AG09309 (cell line): Measurements from ENCODE around the gene BRF1.
"Not testable (repeated sequence)": the region's sequence is repeated elsewhere in the genome, so short reads cannot be mapped to it uniquely, and the experiment has no call there.

Experiments
- DNase-seq: peaks from one replicate; pipeline ENCODE4 v3.0.0-alpha.2; 2010; ENCODE audit warnings: low read depth
- H3K4me3 ChIP-seq: 2 replicates; pipeline ENCODE4 v1.5.1; 2011; ENCODE audit warnings: mild to moderate bottlenecking, low read depth, low read length, moderate library complexity; ENCODE audit not compliant: control insufficient read depth
- CTCF ChIP-seq: IDR thresholded peaks from 2 replicates; pipeline ENCODE4 v1.5.1; 2011; ENCODE audit warnings: mild to moderate bottlenecking, low read depth, low read length, inconsistent platforms; ENCODE audit not compliant: insufficient read depth, control insufficient read depth; ENCODE audit errors: missing control alignments

The BRF1 gene

GRCh38 chr14:105328070-105328677, 27.4 kb upstream of the BRF1 start:
- TF ChIP-seq CTCF: no peak
- no peak for DNase-seq

GRCh38 chr14:105327695-105328045, 26.9 kb upstream of the BRF1 start:
- DNase-seq, H3K4me3 ChIP-seq: not testable (repeated sequence)

More at GRCh38 chr14:105328070-105328677, 27.4 kb upstream of the BRF1 start:
- no peak overlapping the region for H3K4me3 ChIP-seq

GRCh38 chr14:105326891-105327694, 26.3 kb upstream of the BRF1 start:
- DNase-seq: no peak
- H3K4me3 ChIP-seq: no peak overlapping the region
- TF ChIP-seq CTCF: no peak

GRCh38 chr14:105326568-105326867, 25.7 kb upstream of the BRF1 start:
- TF ChIP-seq CTCF: no peak
- H3K4me3 ChIP-seq: no peak overlapping the region
- no peak for DNase-seq

GRCh38 chr14:105325716-105326567, 25.1 kb upstream of the BRF1 start:
- TF ChIP-seq CTCF: no peak
- no peak overlapping the region for H3K4me3 ChIP-seq
- DNase-seq: no peak

GRCh38 chr14:105325303-105325702, 24.5 kb upstream of the BRF1 start:
- no peak for TF ChIP-seq CTCF
- no peak overlapping the region for H3K4me3 ChIP-seq
- no peak for DNase-seq

- no peak for DNase-seq
Measured at GRCh38 chr14:105324871-105325270, 24.1 kb upstream of the BRF1 start.

More at GRCh38 chr14:105324871-105325270, 24.1 kb upstream of the BRF1 start:
- H3K4me3 ChIP-seq: no peak overlapping the region
- TF ChIP-seq CTCF: no peak
